Skeletal muscle tissue (tissue), 4 donors: ENCODE measurements around the gene DENND1A. TPM values are rescaled to one million over a fixed set of nuclear protein-coding genes. Genes with fewer than 3 reads are reported as not detected.

ENCODE experiments used
- H3K27ac ChIP-seq: one replicate; pipeline ENCODE4 v1.7.0; 2013; ENCODE audit warnings: mild to moderate bottlenecking, low read depth, low read length, inconsistent platforms
- H3K27me3 ChIP-seq, 3 donors: one replicate each; pipeline ENCODE4 v1.7.0; 2013; ENCODE audit warnings: low read length in 3 of 3; ENCODE audit not compliant: control insufficient read depth in 3 of 3, insufficient read depth in 3 of 3
- H3K36me3 ChIP-seq, 3 donors: one replicate each; pipeline ENCODE4 v1.7.0; 2013; ENCODE audit warnings: low read length in 3 of 3; ENCODE audit not compliant: control insufficient read depth in 3 of 3, insufficient read depth in 3 of 3
- H3K4me1 ChIP-seq, 3 donors: one replicate each; pipeline ENCODE4 v1.7.0; 2013; ENCODE audit warnings: low read length in 3 of 3, mild to moderate bottlenecking in 3 of 3; ENCODE audit not compliant: control insufficient read depth in 3 of 3, insufficient read depth in 3 of 3
- H3K4me3 ChIP-seq, 3 donors: one replicate each; pipeline ENCODE4 v1.7.0; 2013; ENCODE audit warnings: low read length in 3 of 3
- H3K9ac ChIP-seq, 3 donors: one replicate each; pipeline ENCODE4 v1.7.0; 2013; ENCODE audit warnings: low read length in 3 of 3, mild to moderate bottlenecking in 3 of 3, moderate library complexity in 2 of 3, low read depth in 1 of 3
- H3K9me3 ChIP-seq, 3 donors: one replicate each; pipeline ENCODE4 v1.7.0; 2013; ENCODE audit warnings: low read length in 3 of 3; ENCODE audit not compliant: control insufficient read depth in 3 of 3
- total RNA-seq: library from RNA; depleted of rRNA; stranded (reverse); fragments of >200 nt; gene quantifications from one replicate; pipeline ENCODE4 v1.2.3, GENCODE V29; 2014
- donor health status: Osteomylitis.

DENND1A gene
- total RNA-seq, 1 donor from 2014 or later = 23.5 TPM

DNA sequence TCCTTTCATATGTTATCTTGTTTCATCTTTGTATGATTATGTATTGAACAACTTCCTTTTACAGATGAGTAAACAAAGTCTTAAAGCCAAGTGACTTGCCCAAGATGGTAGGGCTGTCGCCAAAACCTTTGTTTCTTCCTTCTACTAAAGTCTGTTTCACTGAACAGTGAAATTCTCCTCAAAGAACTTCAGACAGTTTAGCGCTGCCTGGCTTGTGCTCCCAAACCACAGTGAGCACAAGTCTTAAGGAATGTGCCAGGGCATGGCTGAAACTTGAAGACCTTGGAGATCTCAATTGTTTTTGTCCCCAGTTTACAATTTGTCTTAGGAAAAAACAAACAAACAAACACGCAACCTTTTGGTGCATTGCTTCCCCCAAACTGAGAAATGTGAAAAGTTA lies 300.4 kb downstream of the DENND1A start:
- Histone ChIP-seq H3K9ac (no peak overlapping the region), H3K27me3 (no peaks in the 10 kb centered on the region), H3K36me3 (peaks cover 0 to 14% (median 14%) of the 10 kb centered on the region in 3 donors), H3K27ac (no peak overlapping the region), H3K4me3 (no peak overlapping the region), H3K4me1 (no peaks in the 10 kb centered on the region), H3K9me3 (no peaks in the 10 kb centered on the region)

GRCh38 chr9:123622711-123623241 lies 307.1 kb downstream of the DENND1A start:
- H3K27ac ChIP-seq = no peak overlapping the region
- no peaks in the 10 kb centered on the region for H3K27me3 ChIP-seq
- H3K9me3 ChIP-seq = no peaks in the 10 kb centered on the region
- peaks cover 0 to 1% (median 0%) of the 10 kb centered on the region in 3 donors for H3K36me3 ChIP-seq
- H3K4me3 ChIP-seq = no peak overlapping the region
- no peak overlapping the region for H3K9ac ChIP-seq
- no peaks in the 10 kb centered on the region for H3K4me1 ChIP-seq

DNA sequence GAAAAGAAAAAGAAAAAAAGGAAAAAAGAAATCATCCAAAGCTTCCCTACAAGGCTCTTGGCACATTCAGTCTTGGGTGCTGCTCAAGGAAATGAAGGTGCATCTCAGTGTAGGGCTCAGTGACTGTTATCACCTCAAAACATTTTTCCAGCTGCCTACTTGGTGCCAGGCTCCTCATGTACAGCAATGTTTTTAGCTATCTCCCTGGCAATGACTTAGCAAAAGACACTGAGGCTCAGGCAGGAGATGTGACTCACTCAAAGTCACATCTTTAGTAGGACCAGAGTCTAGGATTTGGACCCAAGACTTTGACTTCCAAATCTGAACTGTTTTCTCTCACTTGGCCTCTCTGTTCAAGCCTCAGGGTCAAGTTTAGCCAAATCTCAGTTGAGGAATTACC lies 309.7 kb downstream of the DENND1A start:
- H3K36me3 ChIP-seq = no peaks in the 10 kb centered on the region
- no peaks in the 10 kb centered on the region for H3K9me3 ChIP-seq
- no peak overlapping the region for H3K9ac ChIP-seq
- H3K4me3 ChIP-seq = no peak overlapping the region
- no peaks in the 10 kb centered on the region for H3K4me1 ChIP-seq
- no peaks in the 10 kb centered on the region for H3K27me3 ChIP-seq
- no peak overlapping the region for H3K27ac ChIP-seq

GRCh38 chr9:123617952-123618678 lies 311.8 kb downstream of the DENND1A start:
- Histone ChIP-seq H3K27me3 (no peaks in the 10 kb centered on the region), H3K4me3 (no peak overlapping the region), H3K36me3 (no peaks in the 10 kb centered on the region), H3K9me3 (no peaks in the 10 kb centered on the region), H3K9ac (no peak overlapping the region), H3K4me1 (peaks cover 0 to 2% (median 0%) of the 10 kb centered on the region in 3 donors), H3K27ac (no peak overlapping the region)

DNA sequence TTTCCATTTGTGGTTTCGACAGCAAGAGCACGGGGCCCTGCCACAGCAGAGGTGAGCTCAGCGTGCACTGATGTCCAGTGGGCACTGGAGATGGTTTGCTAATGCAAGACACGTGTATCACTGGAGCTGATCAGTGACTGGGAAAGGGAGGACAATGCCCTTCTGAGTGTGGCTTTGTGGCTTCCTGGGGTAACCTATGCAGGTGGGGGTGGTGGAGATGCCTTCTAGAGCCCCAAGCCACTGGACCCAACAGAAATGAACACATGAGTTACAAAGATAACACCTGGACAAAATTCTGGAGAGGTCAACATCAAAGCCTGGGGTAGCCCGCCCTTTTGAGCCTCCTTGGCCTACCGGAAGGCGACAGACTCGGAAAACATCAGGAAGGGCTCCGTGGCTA lies 312.6 kb downstream of the DENND1A start:
- Histone ChIP-seq H3K4me3 (no peak overlapping the region), H3K9ac (no peak overlapping the region), H3K36me3 (no peaks in the 10 kb centered on the region), H3K27ac (no peak overlapping the region), H3K4me1 (peaks cover 0 to 2% (median 0%) of the 10 kb centered on the region in 3 donors), H3K9me3 (no peaks in the 10 kb centered on the region), H3K27me3 (no peaks in the 10 kb centered on the region)

DNA sequence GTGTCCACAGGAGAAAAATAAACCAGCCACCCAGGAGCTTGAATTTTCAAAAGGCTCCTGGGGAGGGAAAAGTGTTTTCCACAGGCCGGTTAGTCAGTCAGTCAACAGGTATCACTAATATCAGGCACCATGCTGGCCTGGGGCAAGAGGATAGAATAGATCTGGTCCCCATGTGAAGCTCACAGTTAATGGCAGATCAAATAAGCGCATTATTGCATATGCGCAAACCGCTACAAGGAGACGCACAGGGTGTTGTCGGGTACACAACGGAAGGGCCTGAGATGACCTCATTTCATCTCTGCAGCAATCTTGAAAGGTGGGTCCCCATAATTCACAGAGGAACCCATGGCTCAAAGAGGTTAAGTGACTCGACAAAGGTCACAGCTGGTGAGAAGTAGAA lies 313.2 kb downstream of the DENND1A start:
- Histone ChIP-seq H3K9me3 (no peaks in the 10 kb centered on the region), H3K36me3 (no peaks in the 10 kb centered on the region), H3K4me3 (no peak overlapping the region), H3K27me3 (no peaks in the 10 kb centered on the region), H3K4me1 (peaks cover 0 to 2% (median 0%) of the 10 kb centered on the region in 3 donors), H3K9ac (no peak overlapping the region), H3K27ac (no peak overlapping the region)

DNA sequence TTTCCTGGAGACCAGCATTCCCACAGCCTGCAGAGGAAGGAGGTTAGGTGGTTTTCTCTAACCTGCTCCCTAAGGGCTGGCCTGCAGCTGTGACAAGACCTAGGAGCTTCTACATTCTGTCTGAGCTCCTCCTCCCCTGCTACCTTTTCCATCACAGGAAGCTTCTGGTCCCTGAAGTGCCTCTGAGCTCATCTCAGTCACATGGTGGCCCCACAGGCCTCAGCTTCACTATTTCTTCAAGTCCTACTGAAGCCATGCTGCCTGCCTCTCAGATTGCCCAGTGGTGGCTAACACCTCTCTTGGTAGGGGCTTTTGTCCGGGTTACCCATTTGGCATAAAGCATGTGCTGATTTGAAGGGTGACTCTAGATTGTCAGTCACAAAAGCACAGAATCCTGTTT lies 314.5 kb downstream of the DENND1A start:
- Histone ChIP-seq H3K4me3 (no peak overlapping the region), H3K36me3 (no peaks in the 10 kb centered on the region), H3K9ac (no peak overlapping the region), H3K27me3 (no peaks in the 10 kb centered on the region), H3K9me3 (no peaks in the 10 kb centered on the region), H3K27ac (no peak overlapping the region), H3K4me1 (peaks cover 0 to 2% (median 0%) of the 10 kb centered on the region in 3 donors)

DNA sequence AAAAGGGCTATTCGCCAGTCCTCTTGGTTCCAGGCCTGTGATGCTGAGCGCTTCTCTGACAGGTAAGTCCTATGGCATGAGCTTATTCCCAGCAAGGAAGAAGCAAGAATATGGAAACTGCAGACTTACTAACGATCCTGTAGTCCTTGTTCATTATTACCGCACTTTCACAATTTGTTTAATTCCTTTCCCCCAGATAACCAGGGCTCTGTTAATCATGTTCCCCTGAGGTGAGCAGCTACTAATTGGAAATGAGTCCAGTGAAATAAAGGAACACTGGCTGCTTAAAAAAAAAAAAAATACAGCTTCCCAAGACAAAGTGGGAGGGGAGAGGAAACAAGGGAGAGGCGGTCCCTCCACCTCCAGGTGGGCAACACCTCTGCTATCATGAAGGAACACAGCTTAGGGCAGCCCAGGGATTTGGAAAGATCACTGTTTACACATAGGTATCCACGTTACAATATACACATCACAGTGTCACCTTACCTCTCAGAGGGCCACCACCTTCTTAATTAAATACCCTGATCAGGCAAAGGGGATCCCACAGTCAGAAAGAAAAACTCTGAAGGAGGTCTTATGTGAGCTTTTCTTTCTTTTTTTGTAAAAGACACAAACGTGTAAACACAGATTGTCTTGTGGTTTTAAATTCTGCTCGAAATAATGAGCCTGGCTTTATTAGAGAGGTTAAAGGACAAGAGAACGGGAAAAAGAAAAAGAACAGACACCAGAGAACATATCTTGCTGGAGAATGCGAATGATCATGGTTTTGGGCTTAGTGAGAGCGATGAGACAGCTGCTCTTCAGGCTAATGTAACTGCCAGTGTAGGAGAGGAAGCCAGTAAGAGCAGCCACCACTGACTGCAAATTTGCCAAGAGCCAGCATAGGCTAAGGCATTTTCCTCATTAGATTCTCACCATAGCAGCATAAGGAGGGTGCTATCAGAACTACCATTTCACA lies 315.3 kb downstream of the DENND1A start:
- Histone ChIP-seq H3K9me3 (no peaks in the 10 kb centered on the region), H3K4me3 (no peak overlapping the region), H3K27ac (no peak overlapping the region), H3K36me3 (no peaks in the 10 kb centered on the region), H3K27me3 (no peaks in the 10 kb centered on the region), H3K9ac (no peak overlapping the region), H3K4me1 (peaks cover 0 to 2% (median 0%) of the 10 kb centered on the region in 3 donors)

GRCh38 chr9:123611226-123611625 lies 318.7 kb downstream of the DENND1A start:
- Histone ChIP-seq H3K36me3 (no peaks in the 10 kb centered on the region), H3K9me3 (no peaks in the 10 kb centered on the region), H3K4me1 (peaks cover 0 to 2% (median 0%) of the 10 kb centered on the region in 3 donors), H3K27me3 (no peaks in the 10 kb centered on the region), H3K27ac (no peak overlapping the region), H3K4me3 (no peak overlapping the region), H3K9ac (no peak overlapping the region)

GRCh38 chr9:123609844-123610243 lies 320.1 kb downstream of the DENND1A start:
- H3K4me3 ChIP-seq = no peak overlapping the region
- no peak overlapping the region for H3K9ac ChIP-seq
- no peak overlapping the region for H3K27ac ChIP-seq
- no peaks in the 10 kb centered on the region for H3K4me1 ChIP-seq
- no peaks in the 10 kb centered on the region for H3K9me3 ChIP-seq
- no peaks in the 10 kb centered on the region for H3K36me3 ChIP-seq
- no peaks in the 10 kb centered on the region for H3K27me3 ChIP-seq
